HG03095 (cell line): ENCODE measurements around the gene BCL6.

Experiments used
- ATAC-seq: cut with Tn5 transposase; IDR thresholded peaks from one replicate; pipeline ENCODE4 v1.9.1; 2021; ENCODE audit warnings: moderate library complexity; ENCODE audit not compliant: unreplicated experiment

Gene BCL6

DNA sequence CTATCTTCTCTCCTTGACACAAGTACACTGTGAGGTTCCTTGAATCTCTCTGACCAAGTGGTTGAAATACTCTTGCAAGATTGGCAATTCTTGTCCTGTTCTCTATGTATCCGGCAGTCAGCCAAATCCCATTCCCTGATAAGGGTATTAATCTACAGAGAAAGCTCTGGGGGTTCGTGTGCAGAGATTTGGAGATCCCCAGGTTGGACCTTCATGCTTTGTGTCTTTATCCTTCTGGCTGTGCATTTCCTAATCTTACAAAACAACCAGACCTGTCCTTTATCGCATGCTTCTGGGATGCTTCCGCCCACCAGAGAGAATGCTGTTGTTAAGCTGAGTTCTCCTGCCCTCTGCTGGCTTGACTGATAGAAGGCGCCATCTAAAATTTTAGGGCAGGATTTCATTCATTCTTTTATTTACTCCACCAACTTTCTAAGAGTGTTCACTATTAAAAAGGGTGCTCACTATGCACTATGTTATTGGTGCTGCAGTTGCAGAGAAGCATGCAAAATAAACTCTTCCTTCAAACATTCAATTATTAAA, 66.5 kb downstream of the BCL6 start:
- ATAC-seq = no peak

DNA sequence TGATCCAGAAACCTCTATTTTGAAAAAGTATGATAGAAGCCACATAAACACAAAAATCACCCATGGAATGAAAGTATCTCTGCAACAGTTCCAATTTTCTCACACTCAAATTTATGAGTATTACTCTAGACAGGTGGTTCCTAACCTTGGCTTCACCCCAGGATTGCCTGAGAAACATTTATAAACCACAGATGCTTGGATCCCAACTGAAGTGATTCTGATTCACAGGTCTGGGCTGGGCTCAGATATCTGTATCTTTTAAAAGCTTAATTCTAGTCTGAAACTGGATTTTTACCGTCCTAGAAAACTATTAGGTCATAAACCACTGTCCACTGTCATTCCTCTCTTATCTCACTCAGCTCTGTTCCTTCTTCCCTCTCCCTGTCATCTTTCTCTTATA, 67.7 kb downstream of the BCL6 start:
- ATAC-seq = no peak

DNA sequence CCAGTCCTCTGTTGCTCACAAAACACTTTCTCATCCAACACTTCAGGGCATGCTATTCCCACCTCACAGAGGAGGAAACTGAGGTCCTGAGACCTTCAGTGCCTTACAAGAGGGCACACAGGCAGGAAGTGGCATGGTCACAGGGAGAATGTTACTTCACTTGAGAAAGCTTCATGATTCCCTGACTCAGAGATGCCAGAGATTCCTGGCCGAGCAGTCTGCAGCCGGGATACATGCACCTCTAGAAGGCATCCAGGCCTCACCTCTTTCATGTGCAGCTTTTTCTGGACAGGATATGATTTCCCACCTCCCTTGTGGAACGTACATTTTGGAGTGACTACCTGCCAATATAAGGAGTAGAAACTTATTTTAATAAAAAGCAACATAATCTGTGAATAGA, 72.3 kb downstream of the BCL6 start:
- no peak for ATAC-seq
